ENCODE results near the gene RNF135. TPM values are rescaled to one million over a fixed set of nuclear protein-coding genes. Genes with fewer than 3 reads are reported as not detected.
"Not testable (repeated sequence)": the region's sequence is repeated elsewhere in the genome, so short reads cannot be mapped to it uniquely, and the experiment has no call there.

The RNF135 gene
- total RNA-seq, 1 donor from 2014 or later, result 15.3 TPM

DNA sequence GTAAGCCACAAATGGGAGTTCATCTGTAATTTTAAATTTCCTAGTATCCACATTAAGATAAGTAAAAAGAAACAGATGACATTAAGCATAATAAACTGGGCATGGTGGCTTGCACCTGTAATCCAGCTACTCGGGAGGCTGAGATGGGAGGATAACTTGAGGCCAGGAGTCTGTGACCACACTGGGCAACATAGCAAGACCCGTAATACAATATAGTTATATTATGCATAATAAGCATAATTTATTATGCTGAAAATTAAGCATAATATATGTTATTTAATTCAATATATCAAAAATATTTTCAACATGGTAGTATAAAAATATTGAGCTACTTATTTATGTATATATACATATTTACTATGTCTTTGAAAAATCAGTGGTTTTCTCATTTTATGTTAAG is 48.2 kb downstream of the RNF135 start:
- H3K4me3 ChIP-seq (ENCODE audit: low read depth, low read length), result no peak overlapping the region
- TF ChIP-seq, protein P1, sequence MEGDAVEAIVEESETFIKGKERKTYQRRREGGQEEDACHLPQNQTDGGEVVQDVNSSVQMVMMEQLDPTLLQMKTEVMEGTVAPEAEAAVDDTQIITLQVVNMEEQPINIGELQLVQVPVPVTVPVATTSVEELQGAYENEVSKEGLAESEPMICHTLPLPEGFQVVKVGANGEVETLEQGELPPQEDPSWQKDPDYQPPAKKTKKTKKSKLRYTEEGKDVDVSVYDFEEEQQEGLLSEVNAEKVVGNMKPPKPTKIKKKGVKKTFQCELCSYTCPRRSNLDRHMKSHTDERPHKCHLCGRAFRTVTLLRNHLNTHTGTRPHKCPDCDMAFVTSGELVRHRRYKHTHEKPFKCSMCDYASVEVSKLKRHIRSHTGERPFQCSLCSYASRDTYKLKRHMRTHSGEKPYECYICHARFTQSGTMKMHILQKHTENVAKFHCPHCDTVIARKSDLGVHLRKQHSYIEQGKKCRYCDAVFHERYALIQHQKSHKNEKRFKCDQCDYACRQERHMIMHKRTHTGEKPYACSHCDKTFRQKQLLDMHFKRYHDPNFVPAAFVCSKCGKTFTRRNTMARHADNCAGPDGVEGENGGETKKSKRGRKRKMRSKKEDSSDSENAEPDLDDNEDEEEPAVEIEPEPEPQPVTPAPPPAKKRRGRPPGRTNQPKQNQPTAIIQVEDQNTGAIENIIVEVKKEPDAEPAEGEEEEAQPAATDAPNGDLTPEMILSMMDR (conservative IDR thresholded peaks at IDR 0.05; ENCODE audit: low read depth, low read length), result no peak
- no peak for DNase-seq (ENCODE audit: low read depth)

GRCh38 chr17:31023171-31023570 is 52.3 kb downstream of the RNF135 start:
- not testable (repeated sequence) for DNase-seq (ENCODE audit: low read depth); H3K4me3 ChIP-seq (ENCODE audit: low read depth, low read length)

DNA sequence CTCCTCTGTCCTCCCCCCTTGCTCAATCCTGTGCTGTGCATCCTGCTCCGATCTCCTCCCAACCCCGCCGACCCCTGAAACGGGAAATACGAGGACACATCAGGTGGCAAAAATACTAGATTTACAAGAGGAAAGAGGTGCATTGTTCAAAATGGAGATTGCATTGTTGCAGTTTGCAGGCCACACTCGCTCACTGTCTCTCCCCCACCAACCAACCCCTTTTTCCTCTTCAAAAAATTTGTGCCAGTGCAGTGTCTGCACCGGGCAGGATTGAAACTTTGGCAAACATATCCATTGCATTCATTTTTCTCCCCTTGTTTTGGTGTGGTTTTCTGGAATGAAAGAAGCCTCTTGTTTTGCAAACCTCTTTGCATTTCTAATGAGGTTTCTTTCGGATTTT is 61.0 kb downstream of the RNF135 start:
- H3K4me3 ChIP-seq (ENCODE audit: low read depth, low read length), result no peak overlapping the region
- TF ChIP-seq, protein P1 (conservative IDR thresholded peaks at IDR 0.05; ENCODE audit: low read depth, low read length), result no peak
- no peak for DNase-seq (ENCODE audit: low read depth)

- DNase-seq (ENCODE audit: low read depth); H3K4me3 ChIP-seq (ENCODE audit: low read depth, low read length): not testable (repeated sequence)
These were observed 64.8 kb downstream of the RNF135 start for GRCh38 chr17:31035611-31036010.

- not testable (repeated sequence) for DNase-seq (ENCODE audit: low read depth); H3K4me3 ChIP-seq (ENCODE audit: low read depth, low read length)
These were observed 70.0 kb downstream of the RNF135 start for GRCh38 chr17:31040837-31041236.

GRCh38 chr17:31042378-31042777 is 71.5 kb downstream of the RNF135 start:
- DNase-seq (ENCODE audit: low read depth); H3K4me3 ChIP-seq (ENCODE audit: low read depth, low read length): not testable (repeated sequence)

DNA sequence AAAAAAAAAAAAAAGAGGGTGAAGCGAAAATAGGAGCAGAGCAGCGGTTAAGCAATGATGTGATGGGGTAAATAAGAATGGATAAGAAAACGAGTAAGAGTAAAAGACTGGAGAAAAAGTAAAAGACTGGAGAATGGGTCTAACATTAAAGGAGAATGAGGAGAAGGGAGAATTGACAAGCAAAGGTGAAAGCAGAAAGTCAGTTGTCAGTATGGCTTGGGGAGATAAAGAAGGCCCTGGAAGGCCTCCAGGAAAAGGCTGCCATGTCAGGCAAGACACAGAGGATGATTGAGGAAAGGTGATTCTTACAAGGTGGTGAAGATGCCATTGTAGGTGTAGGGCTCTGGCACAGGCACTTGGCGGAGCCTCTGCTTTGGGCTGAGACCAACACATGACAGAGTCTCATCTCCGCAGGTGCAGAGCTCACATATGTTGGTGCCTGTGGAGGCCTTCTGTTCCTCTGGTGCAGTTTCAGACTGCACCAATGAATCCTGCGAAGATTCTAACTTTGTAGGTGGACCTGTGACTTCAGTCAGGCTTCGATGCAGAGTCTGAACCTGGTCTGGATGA is 76.1 kb downstream of the RNF135 start:
- not testable (repeated sequence) for H3K4me3 ChIP-seq (ENCODE audit: low read depth, low read length); DNase-seq (ENCODE audit: low read depth)

DNA sequence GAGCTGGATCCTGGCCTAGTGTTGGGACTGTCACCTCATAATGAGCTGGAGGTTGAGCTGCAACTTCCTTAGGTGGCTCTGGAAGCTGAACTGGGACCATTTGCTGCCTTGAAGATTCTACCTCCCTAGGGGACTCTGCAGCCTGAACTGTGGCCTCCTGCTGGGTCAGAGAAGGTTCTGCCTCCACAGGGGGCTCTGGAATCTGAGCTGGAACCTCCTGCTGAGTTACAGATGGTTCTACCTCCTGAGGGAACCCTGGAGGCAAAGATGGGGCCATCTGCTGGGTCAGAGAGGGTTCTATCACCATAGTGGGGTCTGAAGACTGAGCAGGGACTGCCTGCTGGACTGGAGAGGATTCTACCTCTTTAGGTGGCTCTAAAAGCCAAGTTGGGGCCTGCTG is 77.3 kb downstream of the RNF135 start:
- DNase-seq (ENCODE audit: low read depth), result no peak
- no peak overlapping the region for H3K4me3 ChIP-seq (ENCODE audit: low read depth, low read length)
- TF ChIP-seq, protein P1 (conservative IDR thresholded peaks at IDR 0.05; ENCODE audit: low read depth, low read length), result no peak

- TF ChIP-seq, protein P1 (conservative IDR thresholded peaks at IDR 0.05; ENCODE audit: low read depth, low read length), result no peak
- DNase-seq (ENCODE audit: low read depth), result no peak
- H3K4me3 ChIP-seq (ENCODE audit: low read depth, low read length), result no peak overlapping the region
These were observed 77.9 kb downstream of the RNF135 start for GRCh38 chr17:31048780-31049179.

Other genes starting within 250 kb of the RNF135 start
- gene CRLF3, start 146.3 kb upstream of the RNF135 start, total RNA-seq, result 13.8 and 19.6 TPM in 2 replicates
- 7.5 and 8.4 TPM in 2 replicates for gene ATAD5, start 139.1 kb upstream of the RNF135 start, total RNA-seq
- 7.8 and 14.5 TPM in 2 replicates for gene TEFM, start 64.8 kb upstream of the RNF135 start, total RNA-seq
- gene ADAP2, start 49.1 kb upstream of the RNF135 start, total RNA-seq, result 4.6 and 5.1 TPM in 2 replicates
- gene NF1, start 123.9 kb downstream of the RNF135 start, total RNA-seq, result 14.3 and 40.2 TPM in 2 replicates